GOT3 (cell line): ENCODE results near the gene YIF1B.
"Not testable (repeated sequence)": the region's sequence is repeated elsewhere in the genome, so short reads cannot be mapped to it uniquely, and the experiment has no call there.

Experiments
- DNase-seq: peaks from one replicate; lab custom pipeline; 2025; ENCODE audit warnings: mixed read lengths; lab: John Stamatoyannopoulos, UW

YIF1B gene

DNA sequence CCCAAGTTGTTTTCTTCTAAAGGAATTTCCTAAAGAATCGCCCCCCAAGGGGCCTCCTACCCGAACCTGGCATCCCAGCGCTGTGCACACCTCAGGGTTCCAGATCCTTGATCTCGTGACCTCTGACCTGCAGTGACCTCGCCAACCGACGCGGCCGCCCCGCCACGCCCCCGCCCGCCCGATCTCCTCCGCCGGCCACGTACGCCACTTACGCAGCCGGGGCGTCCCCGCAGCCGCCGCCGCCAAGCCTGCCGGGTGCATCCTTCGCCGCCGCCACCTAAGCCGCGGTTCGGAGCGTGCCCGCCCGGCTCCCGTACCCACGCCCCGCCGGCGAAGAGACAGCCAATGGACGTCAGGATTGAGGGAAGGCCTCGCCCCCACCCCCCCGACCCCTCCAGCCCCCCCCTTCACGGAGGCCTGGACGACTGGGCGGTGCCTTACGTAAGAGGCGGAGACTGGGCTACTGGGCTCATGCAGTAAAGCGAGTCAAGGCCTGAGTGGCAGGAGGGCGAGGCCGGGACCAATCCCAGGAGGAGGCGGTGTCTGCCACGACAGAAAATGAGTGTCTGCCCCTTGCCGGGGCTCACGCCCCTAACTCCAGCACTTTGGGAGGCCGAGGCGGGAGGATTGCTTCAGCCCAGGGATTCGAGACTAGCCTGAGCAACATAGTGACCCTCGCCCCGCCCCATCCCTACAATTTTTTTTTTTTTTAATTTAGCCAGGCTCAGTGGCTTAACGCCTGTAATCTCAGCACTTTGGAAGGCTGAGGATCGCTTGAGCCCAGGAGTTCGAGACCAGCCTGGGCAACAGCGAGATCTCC is at the start of gene YIF1B:
Gene YIF1B, minus strand, starts transcription at position 291 of the 820 bp plus-strand sequence. Its CDS starts 30 bp downstream, at position 261.
- DNase-seq = peak; percentile 88

- not testable (repeated sequence) for DNase-seq
Measured at GRCh38 chr19:38362946-38363688, 47.4 kb upstream of the YIF1B start.

GRCh38 chr19:38362076-38362945 is 46.6 kb upstream of the YIF1B start:
- no peak for DNase-seq

- DNase-seq = no peak
Measured at GRCh38 chr19:38361633-38362075, 45.9 kb upstream of the YIF1B start.

DNA sequence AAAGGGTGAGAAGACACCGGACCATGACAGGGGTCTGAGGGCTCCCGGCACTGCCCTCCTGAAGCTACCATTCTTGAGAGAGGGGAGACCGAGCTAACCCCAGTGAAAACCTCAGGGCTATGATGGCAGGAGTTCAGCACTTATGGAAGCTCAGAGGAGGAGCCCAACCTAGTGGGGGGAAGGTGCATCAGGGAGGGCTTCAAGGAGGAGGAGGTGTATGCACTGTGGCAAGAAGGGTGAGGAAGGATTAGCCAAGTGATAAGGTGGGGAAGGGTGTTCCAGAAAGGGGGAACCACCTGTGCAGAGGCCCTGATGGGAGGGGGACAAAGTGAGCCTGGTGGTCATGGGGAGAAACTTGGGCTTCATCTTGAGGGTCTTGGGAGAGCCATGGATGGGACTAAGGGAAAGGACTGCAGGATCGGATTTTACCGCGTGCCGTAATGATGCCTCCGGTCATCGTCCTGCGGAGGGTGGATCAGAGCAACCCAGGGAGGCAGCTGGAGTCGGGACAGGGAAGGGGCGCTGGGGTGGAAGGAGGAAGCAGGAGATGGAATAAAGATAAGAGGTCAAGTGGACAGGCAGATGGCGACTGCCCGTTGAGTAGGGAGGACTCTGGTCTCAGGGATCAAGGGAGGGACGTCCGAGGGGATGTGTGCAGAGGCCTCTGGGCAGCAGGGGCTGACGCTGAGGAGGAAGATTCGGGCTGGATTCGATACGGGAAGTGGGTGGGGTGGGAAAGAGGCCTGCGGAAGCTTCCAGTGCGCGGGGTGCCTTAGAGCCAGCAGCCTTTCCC is 45.3 kb upstream of the YIF1B start:
- no peak for DNase-seq

- DNase-seq = no peak
Measured at GRCh38 chr19:38360351-38360750, 44.6 kb upstream of the YIF1B start.

DNA sequence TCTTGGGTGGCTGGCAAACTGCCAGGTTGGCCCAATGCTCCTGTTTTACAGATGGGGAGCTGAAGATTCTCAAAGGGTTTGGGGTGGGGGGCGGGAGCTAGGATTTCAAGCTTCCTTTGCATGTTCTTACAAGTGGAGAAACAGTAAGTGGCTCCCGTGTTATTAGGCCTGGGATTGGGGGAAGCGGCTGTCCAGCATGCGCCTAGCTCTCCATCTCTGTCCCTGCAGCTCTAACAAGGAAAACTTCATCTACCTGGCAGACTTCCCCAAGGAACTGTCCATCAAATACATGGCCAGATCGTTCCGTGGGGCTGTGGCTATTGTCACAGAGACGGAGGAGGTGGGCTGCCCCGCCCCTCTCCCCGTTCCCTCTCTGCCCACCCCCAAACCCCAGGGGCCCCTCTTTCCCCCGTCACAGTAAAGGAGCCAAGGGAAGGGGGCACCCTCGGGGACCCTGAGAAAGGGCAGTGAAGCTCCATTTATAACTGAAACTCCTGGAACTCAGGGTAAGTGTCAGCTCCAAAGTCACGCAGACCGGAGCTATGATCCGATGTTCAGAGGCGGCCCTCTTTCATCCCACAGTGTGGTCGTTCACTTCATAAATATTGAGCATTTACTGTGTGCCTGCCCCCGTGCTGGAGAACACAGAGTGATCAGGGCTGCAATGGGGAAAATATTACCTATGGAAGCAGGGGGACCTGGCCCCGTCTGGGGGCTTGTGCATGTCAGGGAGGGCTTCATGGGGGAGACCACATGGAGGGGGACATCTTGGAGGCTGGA is 43.7 kb upstream of the YIF1B start:
- no peak for DNase-seq

- DNase-seq = no peak
Measured at GRCh38 chr19:38358071-38358470, 42.3 kb upstream of the YIF1B start.

GRCh38 chr19:38355728-38356725 is 40.3 kb upstream of the YIF1B start:
- DNase-seq = no peak

DNA sequence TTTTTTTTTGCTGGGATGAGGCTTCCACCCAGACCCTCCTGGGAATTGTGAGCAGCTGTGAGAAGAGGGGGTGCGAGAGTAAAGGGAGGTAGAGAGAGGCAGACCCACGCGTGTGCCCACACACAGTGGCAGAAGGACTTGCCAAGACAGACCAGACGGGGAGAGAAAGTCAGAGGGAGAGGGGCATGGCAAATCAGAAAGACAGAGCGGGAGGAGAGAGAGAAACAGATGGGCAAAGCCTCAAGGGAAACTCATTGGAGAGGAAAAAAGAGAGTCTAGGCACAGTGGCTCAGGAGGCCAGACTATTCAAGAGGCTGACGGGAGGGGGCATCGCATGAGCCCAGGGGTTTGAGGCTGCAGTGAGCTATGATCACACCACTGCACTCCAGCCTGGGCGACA is 36.9 kb upstream of the YIF1B start:
- DNase-seq = no peak

GRCh38 chr19:38351865-38352395 is 36.2 kb upstream of the YIF1B start:
- no peak for DNase-seq

GRCh38 chr19:38350883-38351282 is 35.1 kb upstream of the YIF1B start:
- DNase-seq = no peak

GRCh38 chr19:38346837-38347236 is 31.1 kb upstream of the YIF1B start:
- DNase-seq = no peak

DNA sequence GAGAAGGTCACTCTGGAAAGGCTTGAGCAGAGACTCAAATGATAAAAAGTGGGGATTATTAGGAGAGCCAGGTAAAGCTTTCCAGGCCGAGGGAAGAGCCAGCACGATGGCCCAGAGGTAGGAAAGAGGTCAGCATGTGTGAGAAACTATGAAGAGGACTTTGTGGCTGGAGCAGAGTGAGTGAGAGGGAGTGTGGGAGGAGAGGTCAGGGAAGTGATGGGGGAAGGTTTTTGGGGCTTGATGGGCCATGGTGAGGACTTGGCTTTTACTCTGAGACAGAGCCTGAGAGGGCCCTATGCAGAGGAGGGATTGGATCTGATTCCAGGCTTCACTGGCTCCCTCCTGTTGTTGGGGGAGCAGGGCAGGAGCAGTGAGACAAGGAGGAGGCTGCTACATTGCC is 25.2 kb upstream of the YIF1B start:
- no peak for DNase-seq

GRCh38 chr19:38339011-38339410 is 23.3 kb upstream of the YIF1B start:
- DNase-seq = not testable (repeated sequence)

GRCh38 chr19:38337360-38337653 is 21.6 kb upstream of the YIF1B start:
- DNase-seq = no peak

- peak; percentile 73 for DNase-seq
Measured at GRCh38 chr19:38336638-38337359, 21.1 kb upstream of the YIF1B start.

DNA sequence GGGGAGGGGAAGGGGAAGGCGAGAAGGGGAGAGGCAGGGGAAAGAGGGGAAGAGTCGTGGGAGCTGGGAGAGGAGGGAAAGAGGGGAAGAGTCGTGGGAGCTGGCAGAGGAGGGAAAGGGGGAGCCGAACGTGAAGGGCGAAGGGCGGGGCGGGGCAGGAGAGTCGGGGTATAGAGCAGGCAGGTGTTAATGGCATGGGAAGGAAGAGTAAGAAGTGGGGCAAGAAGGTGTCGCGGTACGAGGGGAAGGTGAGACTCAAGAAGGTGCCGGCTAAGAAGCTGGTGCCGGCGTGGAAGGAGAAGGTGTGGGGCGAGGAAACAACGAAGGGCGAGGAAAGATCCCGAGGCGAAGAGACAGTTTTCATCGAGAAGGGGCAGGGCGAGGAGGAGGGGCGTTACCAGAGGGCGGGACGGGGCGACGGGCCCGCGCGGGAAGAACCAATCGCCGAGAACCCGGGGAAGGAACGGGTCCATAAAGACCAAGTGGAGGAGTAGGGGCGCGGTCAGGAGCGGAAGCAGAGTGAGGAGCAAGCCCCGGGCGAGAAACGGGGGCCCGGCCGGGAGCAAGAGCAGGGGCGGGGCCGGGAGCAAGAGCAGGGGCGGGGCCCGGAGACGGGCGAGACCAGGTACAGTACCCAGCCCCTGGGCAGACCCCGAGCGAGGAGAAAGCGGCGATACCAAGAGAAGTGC is 20.3 kb upstream of the YIF1B start:
- peak; percentile 77 for DNase-seq
